Prostate gland (tissue), 2 donors: ENCODE results near the gene ALOX5AP.

ENCODE experiments used
- POLR2A ChIP-seq: fragments of 450-650 bp; IDR thresholded peaks from one replicate; pipeline ENCODE4 v1.6.1; 2016; ENCODE audit warnings: antibody characterized with exemption, mild to moderate bottlenecking
- TF ChIP-seq, protein P1 (sequence below), 4 experiments: fragments of 200-600 bp in 2 of 4; fragments of 450-650 bp in 2 of 4; sonication (generic) in 2 of 4; IDR thresholded peaks; 1 replicate in 3 of 4; 2 replicates in 1 of 4; pipeline ENCODE4 v1.5.1; 2016 to 2019; ENCODE audit warnings: antibody characterized with exemption in 4 of 4, mild to moderate bottlenecking in 2 of 4, moderate library complexity in 2 of 4

DNA sequence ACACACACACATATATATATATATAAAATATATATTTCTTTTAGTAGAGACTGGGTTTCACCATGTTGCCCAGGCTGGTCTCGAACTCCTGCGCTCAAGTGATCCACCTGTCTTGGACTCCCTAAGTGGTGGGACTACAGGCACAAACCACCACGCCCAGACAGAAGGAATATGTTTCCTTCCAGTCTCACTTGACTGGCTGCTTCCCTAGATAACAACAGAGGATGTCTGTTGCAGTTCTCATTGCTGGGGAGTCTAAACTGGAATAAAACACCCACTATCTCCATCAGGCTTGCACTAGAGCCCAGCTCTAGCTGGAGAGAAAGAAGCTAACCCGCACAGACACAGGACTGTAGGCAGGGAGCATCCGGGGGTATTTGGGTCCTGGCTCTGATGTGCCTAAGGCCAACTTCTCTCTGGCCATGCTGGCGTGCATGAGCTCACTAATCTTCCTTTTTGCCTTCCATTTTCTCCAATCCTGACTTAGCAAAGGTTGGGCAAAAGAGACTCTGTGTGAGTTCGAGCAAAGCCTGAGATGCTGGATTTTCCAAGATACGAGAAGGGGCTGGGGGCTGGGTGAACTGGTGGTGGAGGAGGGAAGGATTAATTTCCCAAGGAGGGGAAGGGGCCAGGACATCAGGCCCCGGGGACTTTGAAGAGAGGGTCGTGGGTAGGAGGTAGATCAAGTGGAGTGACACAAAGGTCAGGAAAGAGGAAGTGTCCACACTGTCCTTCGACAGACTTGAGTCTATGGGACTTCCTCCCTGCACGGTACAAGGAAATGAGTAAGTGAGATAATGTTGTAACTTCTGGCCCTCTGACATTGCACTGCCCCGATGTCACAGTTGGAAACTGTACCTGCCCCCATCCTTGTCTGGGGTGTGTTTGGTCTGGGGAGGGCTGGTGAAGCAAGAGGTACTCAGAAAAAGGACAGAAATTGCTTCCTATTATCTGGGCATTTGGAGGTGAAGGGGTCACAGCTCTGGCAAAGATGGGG lies 22.5 kb upstream of the ALOX5AP start:
- TF ChIP-seq, protein P1, sequence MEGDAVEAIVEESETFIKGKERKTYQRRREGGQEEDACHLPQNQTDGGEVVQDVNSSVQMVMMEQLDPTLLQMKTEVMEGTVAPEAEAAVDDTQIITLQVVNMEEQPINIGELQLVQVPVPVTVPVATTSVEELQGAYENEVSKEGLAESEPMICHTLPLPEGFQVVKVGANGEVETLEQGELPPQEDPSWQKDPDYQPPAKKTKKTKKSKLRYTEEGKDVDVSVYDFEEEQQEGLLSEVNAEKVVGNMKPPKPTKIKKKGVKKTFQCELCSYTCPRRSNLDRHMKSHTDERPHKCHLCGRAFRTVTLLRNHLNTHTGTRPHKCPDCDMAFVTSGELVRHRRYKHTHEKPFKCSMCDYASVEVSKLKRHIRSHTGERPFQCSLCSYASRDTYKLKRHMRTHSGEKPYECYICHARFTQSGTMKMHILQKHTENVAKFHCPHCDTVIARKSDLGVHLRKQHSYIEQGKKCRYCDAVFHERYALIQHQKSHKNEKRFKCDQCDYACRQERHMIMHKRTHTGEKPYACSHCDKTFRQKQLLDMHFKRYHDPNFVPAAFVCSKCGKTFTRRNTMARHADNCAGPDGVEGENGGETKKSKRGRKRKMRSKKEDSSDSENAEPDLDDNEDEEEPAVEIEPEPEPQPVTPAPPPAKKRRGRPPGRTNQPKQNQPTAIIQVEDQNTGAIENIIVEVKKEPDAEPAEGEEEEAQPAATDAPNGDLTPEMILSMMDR (IDR thresholded peaks at IDR 0.05) = no peak
- TF ChIP-seq POLR2A = no peak
